ENCODE results near the gene IL3.

The IL3 gene

DNA sequence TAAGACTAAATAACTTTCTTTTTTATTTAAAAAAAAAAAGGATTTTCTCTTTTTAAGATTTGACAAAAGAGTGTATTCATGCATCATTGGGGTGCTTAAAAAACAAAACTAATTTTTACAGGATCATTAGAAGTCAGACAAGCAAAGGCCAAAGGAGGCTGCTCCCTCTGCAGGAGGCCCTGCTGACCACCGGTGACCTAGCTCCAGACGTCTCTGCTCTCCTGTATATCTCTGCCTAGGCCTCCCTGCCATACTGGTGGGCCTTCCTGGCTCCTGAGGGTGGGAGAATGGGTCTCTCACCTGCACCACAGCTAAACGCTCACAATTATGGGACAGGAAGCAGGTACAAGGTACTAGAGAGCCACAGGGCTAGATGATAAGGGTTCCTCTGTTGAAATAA is 49.7 kb downstream of the IL3 start:
- Mint-ChIP-seq H3K27ac (peak overlapping the region; percentile 80), H3K27me3 (no peaks in the 10 kb centered on the region), H3K36me3 (ENCODE audit: low read depth) (peaks cover 30% of the 10 kb centered on the region), H3K4me3 (peak overlapping the region; percentile 68), H3K4me1 (peaks cover 85% of the 10 kb centered on the region), H3K9me3 (peaks cover 17% of the 10 kb centered on the region)
- DNase-seq (no peak), ATAC-seq (no peak)

DNA sequence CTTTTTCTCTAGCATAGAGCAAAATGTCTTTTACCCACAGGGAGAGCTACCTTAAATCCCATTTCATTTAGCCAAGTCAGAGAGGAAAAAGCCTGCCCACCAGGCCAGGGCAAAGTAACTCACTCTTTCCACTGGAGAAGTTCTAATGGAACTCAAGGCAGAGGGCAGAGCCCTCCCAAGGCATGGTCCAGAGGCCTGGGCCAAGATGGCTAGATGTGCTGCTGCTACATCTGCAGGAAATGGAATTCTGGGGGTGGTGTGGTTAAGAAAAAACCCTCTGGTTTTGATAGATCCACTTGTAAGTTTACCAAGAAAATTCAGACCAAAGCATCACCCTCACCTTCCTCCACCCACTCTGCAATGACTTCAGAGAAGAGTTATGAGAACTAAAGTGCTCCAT is 50.5 kb downstream of the IL3 start:
- peaks cover 17% of the 10 kb centered on the region for H3K9me3 Mint-ChIP-seq
- ATAC-seq (peak; percentile 65), DNase-seq (peak; percentile 54)
- H3K4me1 Mint-ChIP-seq, result peaks cover 85% of the 10 kb centered on the region
- H3K4me3 Mint-ChIP-seq, result peak overlapping the region; percentile 68
- peaks cover 35% of the 10 kb centered on the region for H3K36me3 Mint-ChIP-seq (ENCODE audit: low read depth)
- H3K27me3 Mint-ChIP-seq, result no peaks in the 10 kb centered on the region
- peak overlapping the region; percentile 80 for H3K27ac Mint-ChIP-seq

- Mint-ChIP-seq H3K4me1 (peaks cover 92% of the 10 kb centered on the region), H3K27me3 (no peaks in the 10 kb centered on the region), H3K36me3 (ENCODE audit: low read depth) (peaks cover 35% of the 10 kb centered on the region), H3K4me3 (peak overlapping the region; percentile 68), H3K27ac (peak overlapping the region; percentile 80), H3K9me3 (peaks cover 17% of the 10 kb centered on the region)
- ATAC-seq (no peak), DNase-seq (no peak)
Observed at GRCh38 chr5:132112111-132112510, 51.7 kb downstream of the IL3 start.
